COR-L47 (cell line): ENCODE data around the gene STK11IP.
"Not testable (repeated sequence)": the region's sequence is repeated elsewhere in the genome, so short reads cannot be mapped to it uniquely, and the experiment has no call there.

Experiments used
- DNase-seq: peaks from one replicate; lab custom pipeline; 2025; lab: John Stamatoyannopoulos, UW

Gene STK11IP

GRCh38 chr2:219634951-219635751 lies 37.5 kb downstream of the STK11IP start:
- DNase-seq: no peak

- no peak for DNase-seq
Observed at GRCh38 chr2:219636144-219636915, 38.7 kb downstream of the STK11IP start.

GRCh38 chr2:219636941-219637841 lies 39.5 kb downstream of the STK11IP start:
- DNase-seq: no peak

GRCh38 chr2:219637842-219638185 lies 40.2 kb downstream of the STK11IP start:
- DNase-seq: no peak

GRCh38 chr2:219638217-219638947 lies 40.7 kb downstream of the STK11IP start:
- DNase-seq: no peak

GRCh38 chr2:219638948-219639755 lies 41.5 kb downstream of the STK11IP start:
- no peak for DNase-seq

GRCh38 chr2:219641390-219642068 lies 43.9 kb downstream of the STK11IP start:
- DNase-seq: no peak

GRCh38 chr2:219642069-219642454 lies 44.4 kb downstream of the STK11IP start:
- DNase-seq: no peak

GRCh38 chr2:219642465-219643083 lies 44.9 kb downstream of the STK11IP start:
- peak; percentile 89 for DNase-seq

- DNase-seq: no peak
Observed at GRCh38 chr2:219643084-219643473, 45.4 kb downstream of the STK11IP start.

GRCh38 chr2:219643788-219644398 lies 46.2 kb downstream of the STK11IP start:
- DNase-seq: no peak

- no peak for DNase-seq
Observed at GRCh38 chr2:219644801-219645480, 47.3 kb downstream of the STK11IP start.

- DNase-seq: no peak
Observed at GRCh38 chr2:219645631-219646527, 48.2 kb downstream of the STK11IP start.

GRCh38 chr2:219648176-219648575 lies 50.5 kb downstream of the STK11IP start:
- DNase-seq: no peak

GRCh38 chr2:219648963-219649362 lies 51.3 kb downstream of the STK11IP start:
- no peak for DNase-seq

- DNase-seq: no peak
Observed at GRCh38 chr2:219650426-219651248, 53.0 kb downstream of the STK11IP start.

GRCh38 chr2:219651656-219652055 lies 54.0 kb downstream of the STK11IP start:
- not testable (repeated sequence) for DNase-seq
